NCI-H748 treated with DMSO at 0.1 percent for 48 hours (cell line): ENCODE measurements around the gene DLGAP1.

Source experiments
- DNase-seq: peaks from one replicate; lab custom pipeline; 2025; lab: John Stamatoyannopoulos, UW

The DLGAP1 gene

DNA sequence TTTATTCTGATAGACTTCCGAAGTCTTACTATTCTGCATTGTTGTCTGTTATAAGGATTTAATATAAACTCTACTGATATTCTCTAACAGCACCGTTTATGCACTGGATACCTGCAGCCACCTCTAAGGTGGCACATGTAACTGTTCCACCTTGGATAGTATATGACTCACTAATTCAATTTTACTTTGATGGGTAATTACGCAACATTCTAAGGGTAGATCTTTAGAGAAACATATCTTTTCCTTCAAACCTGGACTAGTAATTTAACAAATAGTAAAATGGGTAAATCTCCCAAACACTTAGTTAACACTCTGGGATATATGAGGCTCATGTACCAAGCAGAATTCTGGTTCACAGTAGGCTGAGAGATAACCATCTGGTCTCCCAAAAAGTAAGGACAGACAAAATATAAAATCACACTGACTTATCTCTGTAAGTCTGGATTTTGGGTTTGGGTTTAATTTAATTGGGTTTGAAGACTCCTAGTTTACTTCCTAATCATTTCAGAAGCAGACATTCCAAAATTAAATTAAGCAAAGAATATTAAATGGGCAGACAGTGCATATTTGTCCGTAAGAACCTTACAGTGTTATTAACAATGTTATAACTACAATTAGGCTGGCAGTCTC, 590.3 kb downstream of the DLGAP1 start:
- DNase-seq, result no peak

- DNase-seq, result no peak
Measured at GRCh38 chr18:3863593-3863992, 591.5 kb downstream of the DLGAP1 start.

DNA sequence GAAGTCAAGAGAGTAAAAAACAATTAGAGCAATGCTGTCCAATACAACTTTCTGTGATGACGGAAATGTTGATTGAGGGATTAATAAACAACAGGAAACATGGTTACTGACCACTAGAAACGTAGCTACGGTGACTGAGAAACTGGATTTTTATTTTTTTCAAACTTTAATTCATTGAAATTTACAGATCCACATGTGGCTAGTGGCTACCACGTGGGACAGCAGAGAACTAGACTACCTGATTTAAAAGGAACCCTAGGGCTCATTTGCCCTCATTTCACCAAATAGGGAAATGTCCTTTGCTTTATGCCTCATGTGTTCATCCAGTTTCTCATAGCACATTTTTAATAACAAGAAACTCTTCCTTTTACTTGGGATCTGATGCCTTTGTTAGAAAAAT, 592.1 kb downstream of the DLGAP1 start:
- DNase-seq, result no peak

- DNase-seq, result no peak
Measured at GRCh38 chr18:3861495-3861894, 593.6 kb downstream of the DLGAP1 start.

DNA sequence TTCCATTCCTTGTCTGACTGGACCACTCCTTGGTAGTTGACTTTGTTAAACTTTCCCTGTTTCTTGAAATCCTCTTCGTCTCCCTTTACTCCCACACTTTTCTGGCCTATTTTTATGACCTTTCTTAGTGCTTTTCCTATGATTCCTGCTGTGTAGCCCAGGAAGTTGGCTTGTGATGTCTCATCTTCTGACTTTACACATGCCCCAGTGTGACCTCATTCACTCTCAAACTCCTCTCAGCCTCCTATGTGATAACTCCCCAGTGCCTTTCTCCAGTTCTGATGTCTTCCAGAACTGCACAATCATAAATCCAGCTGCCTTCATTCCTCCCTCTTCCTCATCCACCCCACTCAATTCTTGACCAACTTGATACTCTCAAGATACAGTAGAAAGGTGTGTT, 597.6 kb downstream of the DLGAP1 start:
- no peak for DNase-seq

GRCh38 chr18:3855966-3856365, 599.1 kb downstream of the DLGAP1 start:
- no peak for DNase-seq

- DNase-seq, result no peak
Measured at GRCh38 chr18:3852321-3852720, 602.8 kb downstream of the DLGAP1 start.

- DNase-seq, result no peak
Measured at GRCh38 chr18:3851159-3851558, 603.9 kb downstream of the DLGAP1 start.

- no peak for DNase-seq
Measured at GRCh38 chr18:3848316-3848715, 606.8 kb downstream of the DLGAP1 start.

- DNase-seq, result no peak
Measured at GRCh38 chr18:3845161-3845560, 609.9 kb downstream of the DLGAP1 start.

GRCh38 chr18:3842844-3843243, 612.3 kb downstream of the DLGAP1 start:
- DNase-seq, result no peak

DNA sequence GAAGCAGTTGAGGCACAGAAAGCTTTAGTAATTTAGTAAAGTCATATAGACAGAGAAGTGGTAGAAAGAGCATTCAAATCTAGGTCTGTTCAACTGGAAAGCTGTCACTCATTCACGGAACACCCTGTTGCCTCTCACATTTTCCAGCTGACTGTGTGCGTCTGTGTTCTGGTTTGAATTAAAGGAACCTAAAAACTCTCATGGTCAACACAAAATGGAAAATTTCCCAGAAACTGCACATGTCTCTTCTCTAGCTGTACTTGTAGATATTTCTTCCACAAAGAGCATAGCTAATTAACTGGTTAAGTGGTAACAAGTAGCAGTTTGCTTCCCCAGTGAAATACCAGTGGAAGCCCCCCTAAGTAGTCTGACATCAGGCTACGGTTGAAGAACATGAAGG, 614.3 kb downstream of the DLGAP1 start:
- no peak for DNase-seq

GRCh38 chr18:3839581-3839981, 615.5 kb downstream of the DLGAP1 start:
- no peak for DNase-seq

- no peak for DNase-seq
Measured at GRCh38 chr18:3836483-3837335, 618.4 kb downstream of the DLGAP1 start.

GRCh38 chr18:3832025-3832638, 623.0 kb downstream of the DLGAP1 start:
- no peak for DNase-seq

DNA sequence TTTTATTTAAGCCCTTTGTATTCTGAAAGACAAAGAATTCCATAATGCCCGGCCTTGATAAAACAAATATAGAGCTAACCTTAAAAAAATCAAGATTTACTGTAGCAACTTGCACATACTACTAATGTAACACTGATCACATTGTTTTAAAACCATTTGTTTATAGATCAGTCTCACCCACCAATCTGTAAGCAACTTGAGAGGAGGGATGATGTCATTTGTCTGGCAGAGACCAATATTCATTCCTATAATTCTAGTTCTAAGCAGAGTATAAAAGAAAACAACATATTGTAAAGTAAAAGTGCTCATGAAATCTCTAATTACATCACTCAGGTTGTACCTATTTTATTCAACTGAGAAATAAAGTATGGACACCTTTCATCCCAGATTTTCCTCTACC, 624.5 kb downstream of the DLGAP1 start:
- no peak for DNase-seq

- no peak for DNase-seq
Measured at GRCh38 chr18:3827236-3827845, 627.8 kb downstream of the DLGAP1 start.

- no peak for DNase-seq
Measured at GRCh38 chr18:3826021-3826420, 629.1 kb downstream of the DLGAP1 start.

DNA sequence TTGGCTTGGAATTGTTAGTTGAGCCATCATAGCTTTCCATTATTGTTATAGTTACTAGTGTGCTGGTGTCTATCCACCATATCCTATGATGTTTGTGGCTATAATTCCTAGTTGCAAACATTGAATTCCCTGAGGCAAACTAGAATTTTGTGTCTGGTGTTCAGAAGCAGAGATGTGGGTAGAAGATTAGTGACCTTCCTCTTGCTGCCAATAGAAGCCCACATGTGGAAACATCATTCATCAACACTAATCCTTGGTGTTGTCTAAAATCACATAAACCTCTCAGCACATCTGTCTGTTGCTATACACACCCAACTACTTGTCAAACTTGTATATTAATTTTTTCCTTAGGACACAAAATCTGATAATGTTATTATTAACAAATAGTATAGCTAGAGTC, 631.0 kb downstream of the DLGAP1 start:
- no peak for DNase-seq

DNA sequence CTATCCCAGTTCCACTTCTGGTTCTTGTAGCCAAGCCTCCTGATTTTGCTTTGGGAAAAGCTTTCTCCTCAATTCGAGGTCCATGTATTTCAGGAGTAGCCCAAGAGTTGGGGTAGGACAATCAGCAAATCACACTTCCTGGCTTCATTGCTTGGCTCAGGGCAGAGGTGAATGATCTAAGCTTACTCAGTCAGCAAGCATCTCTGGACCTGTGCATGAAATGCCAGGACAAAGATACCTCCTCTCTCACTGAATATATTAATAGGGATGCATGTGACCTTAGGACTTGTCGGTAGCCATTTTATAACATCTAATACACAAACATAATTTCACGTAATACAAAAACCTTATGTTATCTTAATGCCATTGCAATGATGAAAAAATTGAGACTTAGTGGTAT, 632.0 kb downstream of the DLGAP1 start:
- DNase-seq, result no peak

GRCh38 chr18:3821524-3821923, 633.6 kb downstream of the DLGAP1 start:
- DNase-seq, result peak; percentile 26

GRCh38 chr18:3819961-3820360, 635.1 kb downstream of the DLGAP1 start:
- no peak for DNase-seq
